Skeletal muscle tissue (tissue), 4 donors: ENCODE data around the gene ZPLD1. TPM values are rescaled to one million over a fixed set of nuclear protein-coding genes. Genes with fewer than 3 reads are reported as not detected.

Source experiments
- H3K27ac ChIP-seq: one replicate; pipeline ENCODE4 v1.7.0; 2013; ENCODE audit warnings: mild to moderate bottlenecking, low read depth, low read length, inconsistent platforms
- H3K27me3 ChIP-seq, 3 donors: one replicate each; pipeline ENCODE4 v1.7.0; 2013; ENCODE audit warnings: low read length in 3 of 3; ENCODE audit not compliant: control insufficient read depth in 3 of 3, insufficient read depth in 3 of 3
- H3K36me3 ChIP-seq, 3 donors: one replicate each; pipeline ENCODE4 v1.7.0; 2013; ENCODE audit warnings: low read length in 3 of 3; ENCODE audit not compliant: control insufficient read depth in 3 of 3, insufficient read depth in 3 of 3
- H3K4me1 ChIP-seq, 3 donors: one replicate each; pipeline ENCODE4 v1.7.0; 2013; ENCODE audit warnings: low read length in 3 of 3, mild to moderate bottlenecking in 3 of 3; ENCODE audit not compliant: control insufficient read depth in 3 of 3, insufficient read depth in 3 of 3
- H3K4me3 ChIP-seq, 3 donors: one replicate each; pipeline ENCODE4 v1.7.0; 2013; ENCODE audit warnings: low read length in 3 of 3
- H3K9ac ChIP-seq, 3 donors: one replicate each; pipeline ENCODE4 v1.7.0; 2013; ENCODE audit warnings: low read length in 3 of 3, mild to moderate bottlenecking in 3 of 3, moderate library complexity in 2 of 3, low read depth in 1 of 3
- H3K9me3 ChIP-seq, 3 donors: one replicate each; pipeline ENCODE4 v1.7.0; 2013; ENCODE audit warnings: low read length in 3 of 3; ENCODE audit not compliant: control insufficient read depth in 3 of 3
- total RNA-seq: library from RNA; depleted of rRNA; stranded (reverse); fragments of >200 nt; gene quantifications from one replicate; pipeline ENCODE4 v1.2.3, GENCODE V29; 2014
- donor health status: Osteomylitis.

Gene ZPLD1
- not detected for total RNA-seq

- Histone ChIP-seq H3K4me1 (no peaks in the 10 kb centered on the region), H3K9ac (no peak within 1 kb of the TSS), H3K36me3 (no peaks in the 10 kb centered on the region), H3K27ac (no peak within 1 kb of the TSS), H3K27me3 (no peaks in the 10 kb centered on the region), H3K4me3 (no peak within 1 kb of the TSS), H3K9me3 (no peaks in the 10 kb centered on the region)
These were observed at the start of gene ZPLD1 for GRCh38 chr3:102434715-102435114. TSS of gene ZPLD1 (plus strand) at chr3:102435015. CDS start at chr3:102438488, 3,473 bp downstream.

- Histone ChIP-seq H3K27me3 (no peaks in the 10 kb centered on the region), H3K27ac (no peak overlapping the region), H3K9me3 (no peaks in the 10 kb centered on the region), H3K4me1 (no peaks in the 10 kb centered on the region), H3K36me3 (no peaks in the 10 kb centered on the region), H3K9ac (no peak overlapping the region), H3K4me3 (no peak overlapping the region)
These were observed 44.5 kb upstream of the ZPLD1 start for GRCh38 chr3:102390171-102390864.

GRCh38 chr3:102390916-102391315 is 43.9 kb upstream of the ZPLD1 start:
- no peak overlapping the region for H3K27ac ChIP-seq
- H3K9ac ChIP-seq, result no peak overlapping the region
- no peaks in the 10 kb centered on the region for H3K36me3 ChIP-seq
- no peaks in the 10 kb centered on the region for H3K4me1 ChIP-seq
- H3K9me3 ChIP-seq, result no peaks in the 10 kb centered on the region
- no peak overlapping the region for H3K4me3 ChIP-seq
- no peaks in the 10 kb centered on the region for H3K27me3 ChIP-seq

- no peaks in the 10 kb centered on the region for H3K27me3 ChIP-seq
- no peaks in the 10 kb centered on the region for H3K36me3 ChIP-seq
- no peaks in the 10 kb centered on the region for H3K9me3 ChIP-seq
- H3K9ac ChIP-seq, result no peak overlapping the region
- no peak overlapping the region for H3K4me3 ChIP-seq
- no peak overlapping the region for H3K27ac ChIP-seq
- H3K4me1 ChIP-seq, result no peaks in the 10 kb centered on the region
These were observed 43.3 kb upstream of the ZPLD1 start for GRCh38 chr3:102391491-102391890.

GRCh38 chr3:102394517-102394916 is 40.3 kb upstream of the ZPLD1 start:
- no peaks in the 10 kb centered on the region for H3K36me3 ChIP-seq
- H3K9ac ChIP-seq, result no peak overlapping the region
- H3K4me1 ChIP-seq, result no peaks in the 10 kb centered on the region
- no peak overlapping the region for H3K4me3 ChIP-seq
- H3K9me3 ChIP-seq, result no peaks in the 10 kb centered on the region
- no peak overlapping the region for H3K27ac ChIP-seq
- no peaks in the 10 kb centered on the region for H3K27me3 ChIP-seq

- Histone ChIP-seq H3K9ac (no peak overlapping the region), H3K4me3 (no peak overlapping the region), H3K36me3 (no peaks in the 10 kb centered on the region), H3K27ac (no peak overlapping the region), H3K4me1 (no peaks in the 10 kb centered on the region), H3K9me3 (no peaks in the 10 kb centered on the region), H3K27me3 (no peaks in the 10 kb centered on the region)
These were observed 36.6 kb upstream of the ZPLD1 start for GRCh38 chr3:102398176-102398575.

- H3K4me1 ChIP-seq, result no peaks in the 10 kb centered on the region
- no peaks in the 10 kb centered on the region for H3K36me3 ChIP-seq
- H3K27me3 ChIP-seq, result no peaks in the 10 kb centered on the region
- no peaks in the 10 kb centered on the region for H3K9me3 ChIP-seq
- no peak overlapping the region for H3K27ac ChIP-seq
- no peak overlapping the region for H3K4me3 ChIP-seq
- no peak overlapping the region for H3K9ac ChIP-seq
These were observed 36.1 kb upstream of the ZPLD1 start for GRCh38 chr3:102398666-102399065.

- Histone ChIP-seq H3K4me3 (no peak overlapping the region), H3K36me3 (no peaks in the 10 kb centered on the region), H3K9me3 (no peaks in the 10 kb centered on the region), H3K27ac (no peak overlapping the region), H3K27me3 (no peaks in the 10 kb centered on the region), H3K9ac (no peak overlapping the region), H3K4me1 (no peaks in the 10 kb centered on the region)
These were observed 34.7 kb upstream of the ZPLD1 start for GRCh38 chr3:102400142-102400541.

GRCh38 chr3:102400766-102401165 is 34.0 kb upstream of the ZPLD1 start:
- H3K27ac ChIP-seq, result no peak overlapping the region
- no peaks in the 10 kb centered on the region for H3K36me3 ChIP-seq
- H3K9ac ChIP-seq, result no peak overlapping the region
- no peaks in the 10 kb centered on the region for H3K4me1 ChIP-seq
- no peak overlapping the region for H3K4me3 ChIP-seq
- H3K27me3 ChIP-seq, result no peaks in the 10 kb centered on the region
- H3K9me3 ChIP-seq, result no peaks in the 10 kb centered on the region

- Histone ChIP-seq H3K27ac (no peak overlapping the region), H3K27me3 (no peaks in the 10 kb centered on the region), H3K4me1 (no peaks in the 10 kb centered on the region)
These were observed 24.2 kb upstream of the ZPLD1 start for GRCh38 chr3:102410616-102411015.

More at GRCh38 chr3:102410616-102411015, 24.2 kb upstream of the ZPLD1 start:
- Histone ChIP-seq H3K9ac (no peak overlapping the region), H3K4me3 (no peak overlapping the region), H3K36me3 (no peaks in the 10 kb centered on the region), H3K9me3 (no peaks in the 10 kb centered on the region)
